ENCODE measurements around the gene SLC38A10.

- TF ChIP-seq CTCF (IDR thresholded peaks at IDR 0.05; ENCODE audit: low read length) (no peak), EZH2 (IDR thresholded peaks at IDR 0.05; ENCODE audit: borderline replicate concordance, low read length) (no peak)
Observed at GRCh38 chr17:81312624-81313325, 17.7 kb upstream of the SLC38A10 start.

Measured in OCI-LY1 (cell line).